ENCODE data around the gene PGAP2.
A peak's percentile ranks its signal among the peaks of the same experiment; 100 is the strongest.

PGAP2 gene

GRCh38 chr11:3840870-3841425, 32.6 kb downstream of the PGAP2 start, which contains the start of gene RHOG:
RHOG (minus strand) TSS chr11:3840959; CDS start chr11:3828138, 12,821 bp downstream.
- peak; percentile 86 for DNase-seq (ENCODE audit: extremely low read depth, insufficient read length)
- TF ChIP-seq, protein P1, sequence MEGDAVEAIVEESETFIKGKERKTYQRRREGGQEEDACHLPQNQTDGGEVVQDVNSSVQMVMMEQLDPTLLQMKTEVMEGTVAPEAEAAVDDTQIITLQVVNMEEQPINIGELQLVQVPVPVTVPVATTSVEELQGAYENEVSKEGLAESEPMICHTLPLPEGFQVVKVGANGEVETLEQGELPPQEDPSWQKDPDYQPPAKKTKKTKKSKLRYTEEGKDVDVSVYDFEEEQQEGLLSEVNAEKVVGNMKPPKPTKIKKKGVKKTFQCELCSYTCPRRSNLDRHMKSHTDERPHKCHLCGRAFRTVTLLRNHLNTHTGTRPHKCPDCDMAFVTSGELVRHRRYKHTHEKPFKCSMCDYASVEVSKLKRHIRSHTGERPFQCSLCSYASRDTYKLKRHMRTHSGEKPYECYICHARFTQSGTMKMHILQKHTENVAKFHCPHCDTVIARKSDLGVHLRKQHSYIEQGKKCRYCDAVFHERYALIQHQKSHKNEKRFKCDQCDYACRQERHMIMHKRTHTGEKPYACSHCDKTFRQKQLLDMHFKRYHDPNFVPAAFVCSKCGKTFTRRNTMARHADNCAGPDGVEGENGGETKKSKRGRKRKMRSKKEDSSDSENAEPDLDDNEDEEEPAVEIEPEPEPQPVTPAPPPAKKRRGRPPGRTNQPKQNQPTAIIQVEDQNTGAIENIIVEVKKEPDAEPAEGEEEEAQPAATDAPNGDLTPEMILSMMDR (IDR thresholded peaks at IDR 0.05; ENCODE audit: insufficient read depth, low read length, poor library complexity, severe bottlenecking) = no peak
- no peaks in the 10 kb centered on the region for H3K27me3 ChIP-seq (replicated peaks; ENCODE audit: control insufficient read depth, insufficient read depth, low read length)
- peak within 1 kb of the TSS; percentile 91 for H3K4me3 ChIP-seq (replicated peaks; ENCODE audit: low read depth, low read length)
- H3K36me3 ChIP-seq (ENCODE audit: control insufficient read depth, insufficient read depth, low read length) = peaks cover 1% of the 10 kb centered on the region; the same call in 1 of the 2 replicates

DNA sequence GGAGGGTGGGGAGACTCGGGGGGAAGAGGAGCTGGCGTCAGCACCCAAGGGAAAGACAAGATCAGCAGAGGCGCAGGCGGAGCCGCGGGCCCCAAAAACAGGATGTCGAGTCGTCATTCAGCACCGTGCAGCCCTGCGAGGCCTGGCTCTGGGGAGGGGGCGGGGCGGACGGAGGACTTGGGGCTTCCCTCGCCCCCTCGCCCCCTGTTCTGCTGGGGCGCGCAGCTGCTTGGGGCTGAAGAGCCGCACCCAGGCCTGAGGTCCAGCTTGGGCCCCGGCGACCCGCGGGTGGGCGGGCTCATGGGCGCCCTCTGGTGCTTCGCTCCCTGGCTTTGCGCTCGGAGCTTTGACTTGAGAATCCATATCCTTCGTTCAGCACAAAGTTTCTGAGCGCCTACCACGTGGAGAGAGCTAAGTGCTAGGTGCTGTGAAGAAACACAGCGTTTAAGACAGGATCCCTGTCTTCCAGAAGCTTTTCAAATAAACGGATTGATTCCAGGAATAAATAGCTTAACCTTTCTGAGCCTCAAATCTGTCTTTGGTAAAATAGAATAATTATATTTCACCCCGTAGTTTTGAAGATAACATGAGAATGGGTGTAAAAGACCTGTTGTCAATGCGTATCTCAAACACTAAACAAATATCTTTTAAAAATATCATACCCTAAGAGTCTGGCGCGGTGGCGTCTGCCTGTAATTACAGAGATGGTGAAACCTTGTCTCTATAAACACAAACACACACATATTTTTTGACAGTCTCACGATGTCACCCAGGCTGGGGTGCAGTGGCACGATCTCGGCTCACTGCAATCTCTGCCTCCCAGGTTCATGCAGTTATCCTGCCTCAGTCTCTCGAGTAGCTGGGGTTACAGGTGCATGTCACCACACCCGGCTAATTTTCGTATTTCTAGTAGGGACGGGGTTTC, 33.3 kb downstream of the PGAP2 start:
- DNase-seq (ENCODE audit: extremely low read depth, insufficient read length) = peak; percentile 93
- H3K4me3 ChIP-seq (replicated peaks; ENCODE audit: low read depth, low read length) = peak overlapping the region; percentile 91
- no peaks in the 10 kb centered on the region for H3K36me3 ChIP-seq (ENCODE audit: control insufficient read depth, insufficient read depth, low read length)
- no peaks in the 10 kb centered on the region for H3K27me3 ChIP-seq (replicated peaks; ENCODE audit: control insufficient read depth, insufficient read depth, low read length)
- TF ChIP-seq, protein P1 (IDR thresholded peaks at IDR 0.05; ENCODE audit: insufficient read depth, low read length, poor library complexity, severe bottlenecking) = peak; percentile 95

- H3K36me3 ChIP-seq (ENCODE audit: control insufficient read depth, insufficient read depth, low read length) = no peaks in the 10 kb centered on the region
Measured at GRCh38 chr11:3843326-3843725, 35.0 kb downstream of the PGAP2 start.

GRCh38 chr11:3845246-3845645, 36.9 kb downstream of the PGAP2 start:
- Histone ChIP-seq H3K4me3 (replicated peaks; ENCODE audit: low read depth, low read length) (no peak overlapping the region), H3K36me3 (ENCODE audit: control insufficient read depth, insufficient read depth, low read length) (no peaks in the 10 kb centered on the region), H3K27me3 (replicated peaks; ENCODE audit: control insufficient read depth, insufficient read depth, low read length) (no peaks in the 10 kb centered on the region)
- TF ChIP-seq, protein P1 (IDR thresholded peaks at IDR 0.05; ENCODE audit: insufficient read depth, low read length, poor library complexity, severe bottlenecking) = no peak
- no peak for DNase-seq (ENCODE audit: extremely low read depth, insufficient read length)

More at GRCh38 chr11:3843326-3843725, 35.0 kb downstream of the PGAP2 start:
- no peak for DNase-seq (ENCODE audit: extremely low read depth, insufficient read length)
- TF ChIP-seq, protein P1 (IDR thresholded peaks at IDR 0.05; ENCODE audit: insufficient read depth, low read length, poor library complexity, severe bottlenecking) = no peak
- H3K27me3 ChIP-seq (replicated peaks; ENCODE audit: control insufficient read depth, insufficient read depth, low read length) = no peaks in the 10 kb centered on the region
- no peak overlapping the region for H3K4me3 ChIP-seq (replicated peaks; ENCODE audit: low read depth, low read length)

DNA sequence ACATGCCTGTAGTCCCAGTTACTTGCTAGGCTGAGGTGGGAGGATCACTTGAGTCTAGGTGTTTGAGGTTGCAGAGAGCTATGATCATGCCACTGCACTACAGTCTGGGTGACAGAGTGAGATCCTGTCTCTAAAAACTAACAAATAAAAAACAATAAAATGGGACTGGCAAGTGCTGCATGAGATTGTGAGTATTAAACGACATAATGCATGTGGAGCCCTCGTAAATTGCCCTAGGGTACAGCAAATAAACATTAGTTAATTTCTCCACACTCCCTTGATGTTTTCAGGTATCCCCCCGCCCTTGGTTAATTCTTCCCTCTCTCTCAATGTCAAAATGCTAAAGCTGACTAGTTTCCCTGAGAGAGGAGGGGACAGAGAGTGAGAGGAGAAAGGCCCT, 37.3 kb downstream of the PGAP2 start:
- Histone ChIP-seq H3K4me3 (replicated peaks; ENCODE audit: low read depth, low read length) (no peak overlapping the region), H3K27me3 (replicated peaks; ENCODE audit: control insufficient read depth, insufficient read depth, low read length) (no peaks in the 10 kb centered on the region), H3K36me3 (ENCODE audit: control insufficient read depth, insufficient read depth, low read length) (no peaks in the 10 kb centered on the region)
- TF ChIP-seq, protein P1 (IDR thresholded peaks at IDR 0.05; ENCODE audit: insufficient read depth, low read length, poor library complexity, severe bottlenecking) = no peak
- no peak for DNase-seq (ENCODE audit: extremely low read depth, insufficient read length)
